A549 (cell line): ENCODE data around the gene GBA2.

Experiments used
- CEBPB ChIP-seq, 2 experiments: fragments of >200 bp in 1 of 2; sonication (Bioruptor Twin) in 1 of 2; formaldehyde crosslinking in 1 of 2; IDR thresholded peaks; 2 replicates each; pipeline ENCODE4 v1.6.1; 2012 to 2016
- CTCF ChIP-seq: fragments of >200 bp; sonication (Bioruptor Twin); formaldehyde crosslinking; IDR thresholded peaks from 3 replicates; pipeline ENCODE4 v1.5.1; 2016
- ESRRA ChIP-seq: fragments of 150-350 bp; IDR thresholded peaks from 2 replicates; pipeline ENCODE4 v1.6.1; 2014; ENCODE audit warnings: mild to moderate bottlenecking, low read length, borderline replicate concordance
- HDAC2 ChIP-seq: fragments of 200-600 bp; sonication (generic); IDR thresholded peaks from 2 replicates; pipeline ENCODE4 v1.6.1; 2016
- HMGXB4 ChIP-seq: fragments of 250-450 bp; sonication (Bioruptor Pico); IDR thresholded peaks from 2 replicates; pipeline ENCODE4 v1.5.0; 2021; ENCODE audit warnings: mild to moderate bottlenecking, moderate library complexity, borderline replicate concordance
- MAX ChIP-seq: IDR thresholded peaks from 2 replicates; pipeline ENCODE4 v1.6.1; 2012
- PBX3 ChIP-seq: IDR thresholded peaks from 2 replicates; pipeline ENCODE4 v1.6.1; 2012
- POLR2A ChIP-seq: IDR thresholded peaks from 2 replicates; pipeline ENCODE4 v1.6.1; 2012; ENCODE audit warnings: mild to moderate bottlenecking, low read length
- POLR2AphosphoS2 ChIP-seq: conservative IDR thresholded peaks from 2 replicates; pipeline ENCODE4 v1.6.1; 2012; ENCODE audit warnings: low read length, improper control_type of control experiment, inconsistent platforms
- RAD21 ChIP-seq, 2 experiments: fragments of >200 bp in 1 of 2; sonication (Bioruptor Twin) in 1 of 2; formaldehyde crosslinking in 1 of 2; IDR thresholded peaks in 1 of 2; conservative IDR thresholded peaks in 1 of 2; 2 replicates in 1 of 2; 3 replicates in 1 of 2; pipeline ENCODE4 v1.6.1; 2012 to 2018; ENCODE audit warnings: inconsistent platforms in 1 of 2
- RCOR1 ChIP-seq: fragments of 150-350 bp; IDR thresholded peaks from 2 replicates; pipeline ENCODE4 v1.6.1; 2014; ENCODE audit warnings: antibody characterized with exemption, low read length, low read depth
- REST ChIP-seq: fragments of 200-600 bp; sonication (generic); IDR thresholded peaks from 2 replicates; pipeline ENCODE4 v1.6.1; 2016; ENCODE audit warnings: antibody characterized with exemption, mild to moderate bottlenecking, moderate library complexity
- SMC3 ChIP-seq: fragments of >200 bp; sonication (Bioruptor Twin); formaldehyde crosslinking; IDR thresholded peaks from 3 replicates; pipeline ENCODE4 v1.6.1; 2018; ENCODE audit warnings: inconsistent platforms

- no peak for TF ChIP-seq RCOR1
- no peak for TF ChIP-seq PBX3
- TF ChIP-seq CTCF = no peak
- no peak for TF ChIP-seq MAX
- TF ChIP-seq REST = no peak
- TF ChIP-seq POLR2AphosphoS2 = no peak
- no peak for TF ChIP-seq HDAC2
- no peak for TF ChIP-seq ESRRA
- TF ChIP-seq RAD21 (conservative IDR thresholded peaks at IDR 0.05 in 1 of 2, IDR thresholded peaks at IDR 0.05 in 1 of 2) = no peak
- TF ChIP-seq SMC3 = no peak
- no peak for TF ChIP-seq POLR2A
- no peak for TF ChIP-seq CEBPB (IDR thresholded peaks at IDR 0.05)
- TF ChIP-seq HMGXB4 (CRISPR knock-in tag) = no peak
Measured at GRCh38 chr9:35755071-35755470, 6.0 kb upstream of the GBA2 start.
